GM23248 (cell line): ENCODE results near the gene MACROD2. TPM values are rescaled to one million over a fixed set of nuclear protein-coding genes. Genes with fewer than 3 reads are reported as not detected.

Experiments
- DNase-seq: peaks from one replicate; pipeline ENCODE4 v3.0.0-alpha.2; 2015
- H2AFZ ChIP-seq: fragments of 200-600 bp; sonication (generic); 2 replicates; pipeline ENCODE4 v1.6.1; 2016; ENCODE audit warnings: antibody characterized with exemption
- H3F3A ChIP-seq: fragments of 200-600 bp; sonication (generic); 2 replicates; pipeline ENCODE4 v1.6.1; 2016; ENCODE audit warnings: mild to moderate bottlenecking, antibody characterized with exemption, mixed run types; ENCODE audit not compliant: insufficient read depth
- H3K27ac ChIP-seq: fragments of 200-600 bp; sonication (generic); 2 replicates; pipeline ENCODE4 v1.5.1; 2016; ENCODE audit warnings: mild to moderate bottlenecking
- H3K27me3 ChIP-seq: fragments of 200-600 bp; sonication (generic); replicated peaks from 2 replicates; pipeline ENCODE4 v1.6.1; 2016; ENCODE audit warnings: mild to moderate bottlenecking; ENCODE audit not compliant: insufficient read depth
- H3K36me3 ChIP-seq: fragments of 200-600 bp; sonication (generic); 2 replicates; pipeline ENCODE4 v1.6.1; 2016; ENCODE audit warnings: low read depth, mild to moderate bottlenecking
- H3K4me1 ChIP-seq: fragments of 200-600 bp; sonication (generic); 2 replicates; pipeline ENCODE4 v1.6.1; 2016; ENCODE audit warnings: mild to moderate bottlenecking; ENCODE audit not compliant: insufficient read depth
- H3K4me2 ChIP-seq: fragments of 200-600 bp; sonication (generic); one replicate; pipeline ENCODE4 v1.6.1; 2016; ENCODE audit warnings: mild to moderate bottlenecking; ENCODE audit not compliant: unreplicated experiment
- H3K4me3 ChIP-seq: fragments of 200-600 bp; sonication (generic); 2 replicates; pipeline ENCODE4 v1.5.1; 2016; ENCODE audit warnings: mild to moderate bottlenecking
- H3K79me2 ChIP-seq: fragments of 200-600 bp; sonication (generic); 2 replicates; pipeline ENCODE4 v1.6.1; 2016; ENCODE audit warnings: mild to moderate bottlenecking; ENCODE audit not compliant: insufficient read depth
- H3K9ac ChIP-seq: fragments of 200-600 bp; sonication (generic); 2 replicates; pipeline ENCODE4 v1.6.1; 2016; ENCODE audit warnings: mild to moderate bottlenecking
- H3K9me2 ChIP-seq: fragments of 200-600 bp; sonication (generic); 2 replicates; pipeline ENCODE4 v1.6.1; 2016; ENCODE audit warnings: mixed run types, mild to moderate bottlenecking, moderate library complexity; ENCODE audit not compliant: insufficient read depth
- H3K9me3 ChIP-seq: fragments of 200-600 bp; sonication (generic); one replicate; pipeline ENCODE4 v1.6.1; 2017; ENCODE audit warnings: low read depth
- H4K20me1 ChIP-seq: fragments of 200-600 bp; sonication (generic); 2 replicates; pipeline ENCODE4 v1.6.0; 2016; ENCODE audit not compliant: insufficient read depth
- EZH2 ChIP-seq: fragments of 200-600 bp; sonication (generic); IDR thresholded peaks from 2 replicates; pipeline ENCODE4 v1.6.1; 2018; ENCODE audit warnings: antibody characterized with exemption, mild to moderate bottlenecking; ENCODE audit not compliant: insufficient read depth, poor library complexity, severe bottlenecking
- EZH2phosphoT487 ChIP-seq: fragments of 200-600 bp; sonication (generic); IDR thresholded peaks from 2 replicates; pipeline ENCODE4 v1.6.1; 2018; ENCODE audit warnings: antibody characterized with exemption, moderate library complexity, mild to moderate bottlenecking, low read depth; ENCODE audit not compliant: insufficient read depth
- WGBS, 2 experiments: methylation state at CpG; one replicate each; pipeline ENCODE4 v1.1.6; 2015 to 2017; ENCODE audit warnings: low lambda C conversion rate in 2 of 2, low coverage in 1 of 2; ENCODE audit errors: missing lambda C conversion rate in 2 of 2; 5-methylcytosine and 5-hydroxymethylcytosine counted together
- in situ Hi-C: fragments of 300-500 bp; cut with MboI; formaldehyde crosslinking; loops from 2 replicates; pipeline ENCODE4 v1.15.0; 2020
- polyA plus RNA-seq: library from polyadenylated mRNA; unstranded; fragments of >200 nt; fragmentation: Nextera tagmentation; extraction: Ambion mirVana; gene quantifications from 2 replicates; pipeline ENCODE4 v1.2.1, GENCODE V29; 2016
- total RNA-seq: library from RNA; depleted of rRNA; stranded (reverse); fragments of >200 nt; shearing (Covaris generic); gene quantifications from 2 replicates; pipeline ENCODE4 v1.2.3, GENCODE V29; 2014

MACROD2 gene
- total and polyA plus RNA-seq, 2 experiments from 2014 or later: 1.1 to 3.1 TPM

- Histone ChIP-seq H3K27me3 (no peaks in the 10 kb centered on the region), H3K9me2 (no peaks in the 10 kb centered on the region), H4K20me1 (no peaks in the 10 kb centered on the region), H3K4me3 (no peak overlapping the region), H3K4me2 (no peak overlapping the region), H3K9me3 (no peaks in the 10 kb centered on the region), H3K4me1 (no peaks in the 10 kb centered on the region), H2AFZ (no peak overlapping the region), H3K27ac (no peak overlapping the region), H3F3A (no peaks in the 10 kb centered on the region), H3K36me3 (no peaks in the 10 kb centered on the region), H3K9ac (no peak overlapping the region), H3K79me2 (no peaks in the 10 kb centered on the region)
- no peak for DNase-seq
- in situ Hi-C loops: no loop called here
- TF ChIP-seq EZH2phosphoT487: no peak
- TF ChIP-seq EZH2: no peak
- 55 to 66% methylated on average over 2 of the region's 2 CpGs for WGBS, 2 experiments
Measured at GRCh38 chr20:15836634-15837033, 1841.3 kb downstream of the MACROD2 start.

GRCh38 chr20:15837563-15837962 is 1842.2 kb downstream of the MACROD2 start:
- H3K4me2 ChIP-seq: no peak overlapping the region
- no peak overlapping the region for H3K9ac ChIP-seq
- in situ Hi-C loops: no loop called here
- H4K20me1 ChIP-seq: no peaks in the 10 kb centered on the region
- H3K27me3 ChIP-seq: no peaks in the 10 kb centered on the region
- WGBS, 2 experiments: 31 to 34% methylated on average over 3 of the region's 3 CpGs
- no peak overlapping the region for H3K27ac ChIP-seq
- no peak overlapping the region for H3K4me3 ChIP-seq
- no peaks in the 10 kb centered on the region for H3K36me3 ChIP-seq
- H2AFZ ChIP-seq: no peak overlapping the region
- no peak for TF ChIP-seq EZH2phosphoT487
- TF ChIP-seq EZH2: no peak
- no peaks in the 10 kb centered on the region for H3K79me2 ChIP-seq
- no peaks in the 10 kb centered on the region for H3K9me2 ChIP-seq
- no peaks in the 10 kb centered on the region for H3K9me3 ChIP-seq
- no peak for DNase-seq
- H3K4me1 ChIP-seq: no peaks in the 10 kb centered on the region
- no peaks in the 10 kb centered on the region for H3F3A ChIP-seq

- 21 to 31% methylated on average over 2 of the region's 2 CpGs for WGBS, 2 experiments
- no peaks in the 10 kb centered on the region for H3K9me2 ChIP-seq
Measured at GRCh38 chr20:15838466-15838865, 1843.2 kb downstream of the MACROD2 start.

DNA sequence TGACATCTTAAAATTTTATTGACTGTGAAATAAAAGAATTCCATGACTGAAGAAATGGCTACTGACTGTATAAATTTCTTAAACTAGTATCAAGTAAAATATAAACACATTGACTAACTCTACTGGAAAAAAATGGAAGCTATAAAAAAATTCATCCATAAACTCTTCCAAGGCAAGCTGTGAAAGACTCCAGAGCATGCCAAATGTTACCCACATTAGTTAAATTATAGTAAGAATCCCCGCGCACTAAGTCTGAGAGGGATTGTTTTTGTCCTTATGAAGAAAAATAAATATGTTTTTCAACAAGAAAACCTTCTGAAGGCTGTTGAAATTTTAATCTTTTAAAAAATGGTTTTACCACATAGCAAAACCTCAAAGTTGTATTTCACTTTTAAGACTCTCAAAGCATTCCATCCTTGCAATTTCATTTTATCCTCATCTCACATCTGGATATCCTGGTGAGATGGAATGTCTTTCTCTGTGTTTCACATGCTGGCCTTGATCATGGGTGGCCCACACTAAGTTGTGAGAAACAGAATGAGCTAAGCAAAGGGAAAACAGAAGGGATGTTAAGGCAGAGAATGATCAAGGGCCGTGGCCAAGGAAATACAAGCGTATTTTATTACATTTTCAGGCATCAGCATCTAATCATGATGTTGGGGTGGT is 1845.5 kb downstream of the MACROD2 start:
- in situ Hi-C loops: no loop called here
- Histone ChIP-seq H3K4me3 (no peak overlapping the region), H3K27me3 (no peaks in the 10 kb centered on the region), H3K79me2 (no peaks in the 10 kb centered on the region), H3K4me1 (no peaks in the 10 kb centered on the region), H3K9me2 (no peaks in the 10 kb centered on the region), H3F3A (no peaks in the 10 kb centered on the region), H3K9ac (no peak overlapping the region), H3K36me3 (no peaks in the 10 kb centered on the region), H3K27ac (no peak overlapping the region), H3K4me2 (no peak overlapping the region), H3K9me3 (no peaks in the 10 kb centered on the region), H2AFZ (no peak overlapping the region), H4K20me1 (no peaks in the 10 kb centered on the region)
- TF ChIP-seq EZH2: no peak
- TF ChIP-seq EZH2phosphoT487: no peak
- no peak for DNase-seq
- 1 to 2% methylated on average over 4 of the region's 4 CpGs for WGBS, 2 experiments

More at GRCh38 chr20:15838466-15838865, 1843.2 kb downstream of the MACROD2 start:
- Histone ChIP-seq H3K27ac (no peak overlapping the region), H2AFZ (no peak overlapping the region), H3K79me2 (no peaks in the 10 kb centered on the region), H3K4me2 (no peak overlapping the region), H3K36me3 (no peaks in the 10 kb centered on the region), H3K4me1 (no peaks in the 10 kb centered on the region), H3K4me3 (no peak overlapping the region), H3K9ac (no peak overlapping the region), H4K20me1 (no peaks in the 10 kb centered on the region), H3K9me3 (no peaks in the 10 kb centered on the region), H3F3A (no peaks in the 10 kb centered on the region), H3K27me3 (no peaks in the 10 kb centered on the region)
- no peak for DNase-seq
- no peak for TF ChIP-seq EZH2phosphoT487
- no peak for TF ChIP-seq EZH2
- in situ Hi-C loops: no loop called here

- H4K20me1 ChIP-seq: no peaks in the 10 kb centered on the region
- H3K9ac ChIP-seq: no peak overlapping the region
- WGBS, 2 experiments: 58 to 64% methylated on average over 1 of the region's 1 CpG
- H3F3A ChIP-seq: no peaks in the 10 kb centered on the region
- H3K4me3 ChIP-seq: no peak overlapping the region
- H3K4me1 ChIP-seq: no peaks in the 10 kb centered on the region
- no peak overlapping the region for H3K4me2 ChIP-seq
- TF ChIP-seq EZH2: no peak
- TF ChIP-seq EZH2phosphoT487: no peak
- H3K36me3 ChIP-seq: no peaks in the 10 kb centered on the region
- H3K9me2 ChIP-seq: no peaks in the 10 kb centered on the region
- H3K27me3 ChIP-seq: no peaks in the 10 kb centered on the region
- no peak for DNase-seq
- H3K27ac ChIP-seq: no peak overlapping the region
- in situ Hi-C loops: no loop called here
- no peak overlapping the region for H2AFZ ChIP-seq
- no peaks in the 10 kb centered on the region for H3K79me2 ChIP-seq
- no peaks in the 10 kb centered on the region for H3K9me3 ChIP-seq
Measured at GRCh38 chr20:15842872-15843271, 1847.6 kb downstream of the MACROD2 start.
